Measurements from ENCODE around the gene AGAP1.

Gene AGAP1

DNA sequence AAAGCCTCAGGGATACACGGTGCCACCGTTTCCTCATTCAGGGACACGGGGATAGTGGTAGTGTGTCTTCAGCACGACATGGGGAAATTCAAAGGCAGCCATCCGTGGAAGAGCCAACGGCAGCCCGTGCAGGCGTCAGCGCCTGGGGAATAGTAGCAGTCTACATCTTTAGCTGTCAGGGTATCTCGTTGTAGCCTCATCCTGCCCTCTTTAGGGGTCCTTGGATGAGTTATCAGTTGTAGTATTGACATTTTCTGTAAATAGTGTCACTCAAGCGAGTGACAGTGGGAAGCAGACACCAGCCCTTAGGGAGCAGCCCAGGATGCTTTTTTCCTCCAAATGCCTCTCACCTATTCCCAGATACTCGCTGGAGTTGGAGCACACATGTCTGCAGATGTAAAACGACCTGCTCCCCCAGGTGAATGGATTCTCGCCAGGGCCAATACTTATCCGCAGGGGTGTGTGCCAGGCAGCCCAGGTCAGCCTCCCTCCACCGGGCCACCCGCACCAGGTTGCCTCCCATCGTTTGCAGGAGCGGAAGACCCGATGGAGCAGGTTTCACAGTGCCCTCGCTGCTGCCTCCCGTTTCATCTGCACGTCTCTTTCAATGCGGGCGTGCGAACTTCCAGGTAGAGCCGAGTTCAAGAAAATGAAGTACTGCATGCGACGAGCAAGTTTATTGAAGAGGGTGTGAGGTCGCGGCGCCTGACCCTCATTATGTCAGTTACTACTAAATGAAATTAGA, 41.0 kb downstream of the AGAP1 start:
- DNase-seq: no peak

- DNase-seq: no peak
These were observed 41.7 kb downstream of the AGAP1 start for GRCh38 chr2:235535423-235536130.

- no peak for DNase-seq
These were observed 42.9 kb downstream of the AGAP1 start for GRCh38 chr2:235536711-235537110.

DNA sequence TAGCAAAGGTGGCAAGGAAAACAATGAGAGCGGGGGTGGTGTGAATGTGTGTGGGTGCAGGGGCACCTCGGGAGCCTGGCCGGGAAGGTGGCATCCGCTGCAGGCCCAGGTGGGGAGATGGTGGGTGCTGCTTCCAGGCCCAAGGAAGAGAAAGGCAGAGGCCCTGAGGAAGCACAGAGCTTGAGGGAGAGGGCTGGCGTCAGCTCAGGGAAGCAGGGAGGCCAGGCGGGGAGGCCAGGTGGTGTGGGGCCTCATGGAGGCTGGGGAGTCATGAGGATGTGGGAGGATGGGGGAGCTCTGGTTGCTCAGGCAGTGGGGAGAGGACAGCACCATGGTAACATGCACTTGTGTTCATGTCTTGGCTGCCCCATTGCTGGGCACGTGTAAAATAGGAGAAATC, 43.3 kb downstream of the AGAP1 start:
- no peak for DNase-seq

DNA sequence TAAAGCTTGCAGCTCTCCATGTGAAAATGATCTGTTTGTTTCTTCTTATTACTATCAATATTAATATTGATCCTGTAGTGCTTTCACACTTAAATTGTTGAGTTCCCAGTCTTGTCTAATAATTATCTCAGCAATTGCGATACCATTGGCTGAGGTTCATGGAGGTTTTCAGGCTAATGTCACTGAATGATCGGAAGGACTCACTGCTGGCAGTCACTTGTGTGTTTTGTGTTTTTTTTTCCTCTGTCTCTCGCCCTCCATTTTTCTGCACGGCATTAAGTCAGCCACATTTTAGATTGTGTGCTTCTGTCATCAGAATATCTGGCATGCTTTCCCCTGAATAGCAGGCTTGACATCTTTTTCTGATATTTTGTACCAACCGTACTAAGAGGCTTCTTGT, 43.7 kb downstream of the AGAP1 start:
- DNase-seq: no peak

DNA sequence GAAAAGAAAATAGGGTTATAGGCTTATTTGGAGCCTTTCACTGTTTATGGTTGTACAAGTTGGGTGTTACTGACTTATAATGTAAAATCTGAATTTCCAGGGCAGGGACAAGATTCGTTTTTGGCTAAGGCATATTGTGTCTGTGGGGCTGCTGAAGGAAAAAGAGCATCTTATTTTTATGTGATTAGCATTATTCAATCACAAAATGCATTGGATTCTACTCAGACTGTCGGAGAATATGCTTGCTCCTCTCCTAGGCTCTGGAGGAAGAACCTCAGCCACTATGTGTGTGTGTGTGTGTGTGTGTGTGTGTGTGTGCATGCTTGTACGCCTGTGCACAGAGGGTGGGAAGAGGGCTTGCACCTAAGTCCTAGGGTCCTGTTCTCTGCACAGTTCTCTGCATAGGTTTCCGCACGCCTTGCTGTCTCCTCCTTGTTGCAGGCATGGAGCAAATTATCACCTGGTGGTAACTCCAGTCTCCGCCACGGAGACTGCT, 44.3 kb downstream of the AGAP1 start:
- DNase-seq: no peak

- no peak for DNase-seq
These were observed 45.1 kb downstream of the AGAP1 start for GRCh38 chr2:235538981-235539380.

- DNase-seq: no peak
These were observed 45.9 kb downstream of the AGAP1 start for GRCh38 chr2:235539773-235540172.

DNA sequence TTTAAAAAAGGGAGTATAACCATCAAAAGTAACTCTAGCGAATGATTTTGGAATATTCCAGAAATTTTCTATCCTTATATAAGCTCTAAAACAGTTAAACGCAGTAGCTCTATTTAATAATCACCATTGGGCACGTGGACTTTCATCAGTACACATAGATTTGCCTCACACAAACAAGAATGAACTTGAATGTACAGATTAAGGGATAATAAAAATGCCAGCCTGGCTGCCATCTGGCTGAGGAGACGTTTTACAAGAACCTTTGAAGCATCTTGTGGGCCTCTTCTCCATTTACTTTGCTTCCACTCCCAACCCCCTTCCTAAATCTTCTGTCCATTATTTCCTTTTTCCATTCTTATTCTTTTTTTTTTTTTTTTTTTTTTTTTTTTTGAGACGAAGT, 47.2 kb downstream of the AGAP1 start:
- DNase-seq: no peak

GRCh38 chr2:235541838-235542549, 48.2 kb downstream of the AGAP1 start:
- DNase-seq: no peak

- DNase-seq: no peak
These were observed 48.9 kb downstream of the AGAP1 start for GRCh38 chr2:235542733-235543127.

- no peak for DNase-seq
These were observed 49.4 kb downstream of the AGAP1 start for GRCh38 chr2:235543128-235543750.

- DNase-seq: no peak
These were observed 50.2 kb downstream of the AGAP1 start for GRCh38 chr2:235543851-235544688.

GRCh38 chr2:235544689-235544969, 50.8 kb downstream of the AGAP1 start:
- DNase-seq: no peak

- DNase-seq: no peak
These were observed 51.7 kb downstream of the AGAP1 start for GRCh38 chr2:235545339-235546150.

DNA sequence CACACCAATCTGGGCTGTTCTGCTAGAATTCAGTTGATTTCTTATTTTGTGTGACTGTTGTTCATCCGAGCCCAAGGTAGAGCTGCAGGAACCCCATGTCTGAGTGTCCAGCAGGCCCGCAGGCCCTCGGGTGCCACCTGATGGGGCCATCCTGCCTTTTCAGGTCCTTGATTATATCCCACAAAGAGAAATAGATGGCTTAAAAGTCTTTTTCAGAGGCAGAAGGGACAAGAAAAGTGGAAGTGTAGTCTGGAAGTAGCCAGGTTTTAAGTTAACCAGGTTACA, 52.2 kb downstream of the AGAP1 start:
- DNase-seq: no peak

DNA sequence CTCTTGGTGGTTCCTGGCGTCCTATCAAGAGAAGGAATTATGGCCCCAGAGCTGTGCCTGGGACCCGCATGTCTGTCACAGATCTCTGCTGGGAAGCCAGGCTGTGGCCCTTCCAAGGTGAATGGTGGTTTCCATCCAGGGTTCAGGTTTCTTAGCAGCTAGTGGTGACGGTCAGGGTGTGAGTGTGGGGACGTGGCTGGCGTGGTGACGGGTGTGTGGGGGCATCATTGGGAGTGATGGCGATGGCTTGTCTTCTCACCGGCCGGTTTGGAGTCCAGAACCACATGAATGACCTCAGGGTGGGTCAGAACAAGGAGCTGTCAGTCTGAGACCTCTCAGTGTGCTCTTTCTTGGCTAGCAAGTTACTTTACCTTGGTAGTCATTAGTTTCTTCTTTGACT, 52.6 kb downstream of the AGAP1 start:
- DNase-seq: no peak

DNA sequence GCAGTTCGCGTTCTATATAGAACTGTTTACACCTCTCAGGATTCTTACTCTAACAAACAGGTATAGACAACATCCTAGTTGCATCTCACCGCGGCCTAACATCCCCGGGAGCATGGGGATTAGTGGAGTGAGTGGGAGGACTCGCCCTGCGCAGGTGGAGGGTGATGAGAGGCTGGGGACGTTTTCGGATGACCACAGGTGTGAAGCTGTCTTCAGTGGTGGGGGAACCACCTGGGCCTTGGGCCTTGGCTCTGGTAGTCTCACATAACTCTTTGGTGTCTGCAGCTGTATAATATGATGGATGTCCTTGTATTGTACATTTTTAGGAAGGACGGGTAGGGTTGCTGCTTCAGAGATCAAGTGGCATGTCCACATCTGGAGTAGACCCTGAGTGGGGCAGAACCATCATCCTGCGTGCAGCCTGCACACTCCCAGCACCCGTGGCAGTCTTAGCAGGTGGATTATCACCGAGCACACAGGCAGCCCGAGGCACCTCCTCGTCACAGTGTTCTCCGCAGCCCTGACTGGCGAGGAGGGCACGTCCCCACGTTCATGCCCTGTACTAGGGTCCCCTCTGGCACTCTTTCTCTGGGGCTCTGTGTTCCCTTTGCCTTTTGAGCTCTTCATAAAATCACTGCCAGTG, 56.0 kb downstream of the AGAP1 start:
- DNase-seq: no peak

DNA sequence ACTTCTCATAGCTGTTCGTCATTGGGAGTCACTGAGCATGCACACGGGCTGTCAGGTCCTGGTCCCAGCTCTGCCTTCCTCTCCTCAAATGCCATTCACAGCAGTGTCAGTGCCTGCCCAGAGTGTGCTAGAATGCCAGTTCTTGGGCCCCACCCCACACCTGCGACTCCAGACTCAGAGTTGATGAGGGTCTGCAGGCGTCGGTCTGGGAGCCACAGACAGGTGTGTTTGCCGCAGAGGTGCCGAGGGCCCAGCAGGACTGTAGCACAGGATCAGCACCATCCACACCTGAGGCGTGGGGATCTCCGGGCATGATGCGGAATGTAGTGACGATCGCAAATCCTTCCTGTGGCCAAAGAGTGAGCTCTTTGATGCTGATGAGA, 56.5 kb downstream of the AGAP1 start:
- no peak for DNase-seq

DNA sequence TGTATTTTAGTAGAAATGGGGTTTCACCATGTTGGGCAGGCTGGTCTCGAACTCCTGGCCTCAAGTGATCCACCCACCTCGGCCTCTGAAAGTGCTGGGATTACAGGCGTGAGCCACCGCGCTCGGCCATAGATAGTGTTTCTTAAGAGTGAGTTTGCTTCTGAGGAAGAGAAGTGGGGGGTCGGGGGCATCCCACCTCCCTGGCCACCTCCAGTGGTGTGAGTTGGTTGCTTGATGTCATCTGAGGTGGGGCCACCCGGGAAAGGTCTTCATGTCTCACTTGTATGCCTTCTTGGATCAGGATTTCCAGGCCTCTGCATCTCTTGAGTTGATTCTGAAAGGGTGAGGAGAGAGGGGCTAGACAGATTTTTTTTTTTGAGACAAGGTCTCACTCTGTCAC, 57.1 kb downstream of the AGAP1 start:
- no peak for DNase-seq

- DNase-seq: peak; percentile 54
These were observed 58.1 kb downstream of the AGAP1 start for GRCh38 chr2:235551965-235552364.

GRCh38 chr2:235552671-235553070, 58.8 kb downstream of the AGAP1 start:
- DNase-seq: no peak

All from OCI-M1 (cell line).